Activated CD8-positive, alpha-beta T cell treated with anti-CD3 and anti-CD28 coated beads for 36 hours (primary cell): Measurements from ENCODE around the gene APOL2. TPM values are rescaled to one million over a fixed set of nuclear protein-coding genes. Genes with fewer than 3 reads are reported as not detected.
"Not testable (repeated sequence)": the region's sequence is repeated elsewhere in the genome, so short reads cannot be mapped to it uniquely, and the experiment has no call there.

ENCODE experiments used
- ATAC-seq: fragments of 200-7000 bp; cut with Tn5 transposase; one replicate; pipeline ENCODE4 v1.10.0; 2021; ENCODE audit warnings: mild to moderate bottlenecking, moderate library complexity
- CTCF ChIA-PET: fragments of 350-600 bp; sonication (Branson Sonifier 250); formaldehyde crosslinking; loops from one replicate; lab custom pipeline; 2021; ENCODE audit warnings: antibody characterized with exemption; lab: Charles Lee
- POLR2A ChIA-PET: fragments of 350-600 bp; sonication (Branson Sonifier 250); formaldehyde crosslinking; loops from one replicate; lab custom pipeline; 2021; ENCODE audit warnings: antibody characterized with exemption; lab: Charles Lee
- DNase-seq: peaks from one replicate; pipeline ENCODE4 v3.0.0-alpha.2; 2020
- H3K27ac Mint-ChIP-seq: one replicate; pipeline ENCODE4 v1.8.0; 2021; ENCODE audit warnings: mild to moderate bottlenecking, mixed read lengths
- H3K27me3 Mint-ChIP-seq: one replicate; pipeline ENCODE4 v1.8.0; 2021; ENCODE audit warnings: mixed read lengths
- H3K36me3 Mint-ChIP-seq: one replicate; pipeline ENCODE4 v1.8.0; 2021; ENCODE audit warnings: low read depth, mixed read lengths
- H3K4me1 Mint-ChIP-seq: one replicate; pipeline ENCODE4 v1.8.0; 2021; ENCODE audit warnings: low read depth, mixed read lengths
- H3K4me3 Mint-ChIP-seq: one replicate; pipeline ENCODE4 v1.8.0; 2021; ENCODE audit warnings: mild to moderate bottlenecking, moderate library complexity, mixed read lengths
- H3K9me3 Mint-ChIP-seq: one replicate; pipeline ENCODE4 v1.8.0; 2021; ENCODE audit warnings: mixed read lengths
- intact Hi-C: fragments of 100-400 bp; cut with micrococcal nuclease; formaldehyde crosslinking; loops from one replicate; pipeline ENCODE4 v1.10.0; 2022
- total RNA-seq, 2 experiments: library from RNA; stranded (reverse); gene quantifications; one replicate each; pipeline ENCODE4 v1.2.3, GENCODE V29; 2021
- TF ChIP-seq, protein P1 (sequence below): fragments of 200-600 bp; IDR thresholded peaks from one replicate; pipeline ENCODE4 v1.8.0; 2022; ENCODE audit warnings: antibody characterized with exemption, mild to moderate bottlenecking

Gene APOL2
- total RNA-seq, 2 experiments from 2014 or later: 45.4 to 49.7 TPM

DNA sequence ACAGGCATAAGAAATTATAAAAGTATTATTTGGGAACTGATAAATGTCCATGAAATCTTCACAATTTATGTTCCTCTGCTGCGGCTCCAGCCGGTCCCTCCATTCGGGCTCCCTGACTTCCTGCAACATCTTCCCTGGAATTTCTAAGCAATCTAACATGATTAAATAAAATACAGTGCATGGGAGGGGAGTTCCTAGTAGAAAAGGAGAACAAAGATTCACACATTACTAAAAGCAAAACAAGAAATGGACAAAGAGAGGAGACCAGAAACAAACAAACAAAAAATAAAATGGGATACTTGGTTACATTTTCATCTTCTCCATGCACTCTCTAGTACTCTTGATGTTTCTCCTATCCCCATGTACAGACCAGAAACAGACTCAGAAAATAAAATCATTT is 29.1 kb downstream of the APOL2 start:
- DNase-seq: no peak
- no peak for ATAC-seq
- ChIA-PET POLR2A (interaction anchor here (1.2 kb wide), 1 partner anchor 12 kb away, joined by 3 read pairs; no protein-coding TSS in a partner anchor), CTCF (interaction anchor here (1.7 to 1.8 kb wide), 2 partner anchors 15 to 276 kb away, joined by 3 to 5 read pairs; no protein-coding TSS in a partner anchor)
- peaks cover 4% of the 10 kb centered on the region for H3K9me3 Mint-ChIP-seq
- no peak overlapping the region for H3K4me3 Mint-ChIP-seq
- TF ChIP-seq, protein P1, sequence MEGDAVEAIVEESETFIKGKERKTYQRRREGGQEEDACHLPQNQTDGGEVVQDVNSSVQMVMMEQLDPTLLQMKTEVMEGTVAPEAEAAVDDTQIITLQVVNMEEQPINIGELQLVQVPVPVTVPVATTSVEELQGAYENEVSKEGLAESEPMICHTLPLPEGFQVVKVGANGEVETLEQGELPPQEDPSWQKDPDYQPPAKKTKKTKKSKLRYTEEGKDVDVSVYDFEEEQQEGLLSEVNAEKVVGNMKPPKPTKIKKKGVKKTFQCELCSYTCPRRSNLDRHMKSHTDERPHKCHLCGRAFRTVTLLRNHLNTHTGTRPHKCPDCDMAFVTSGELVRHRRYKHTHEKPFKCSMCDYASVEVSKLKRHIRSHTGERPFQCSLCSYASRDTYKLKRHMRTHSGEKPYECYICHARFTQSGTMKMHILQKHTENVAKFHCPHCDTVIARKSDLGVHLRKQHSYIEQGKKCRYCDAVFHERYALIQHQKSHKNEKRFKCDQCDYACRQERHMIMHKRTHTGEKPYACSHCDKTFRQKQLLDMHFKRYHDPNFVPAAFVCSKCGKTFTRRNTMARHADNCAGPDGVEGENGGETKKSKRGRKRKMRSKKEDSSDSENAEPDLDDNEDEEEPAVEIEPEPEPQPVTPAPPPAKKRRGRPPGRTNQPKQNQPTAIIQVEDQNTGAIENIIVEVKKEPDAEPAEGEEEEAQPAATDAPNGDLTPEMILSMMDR: no peak
- no peaks in the 10 kb centered on the region for H3K36me3 Mint-ChIP-seq
- intact Hi-C loops: no loop called here
- no peak overlapping the region for H3K27ac Mint-ChIP-seq
- H3K27me3 Mint-ChIP-seq: peaks cover 12% of the 10 kb centered on the region
- peaks cover 9% of the 10 kb centered on the region for H3K4me1 Mint-ChIP-seq

DNA sequence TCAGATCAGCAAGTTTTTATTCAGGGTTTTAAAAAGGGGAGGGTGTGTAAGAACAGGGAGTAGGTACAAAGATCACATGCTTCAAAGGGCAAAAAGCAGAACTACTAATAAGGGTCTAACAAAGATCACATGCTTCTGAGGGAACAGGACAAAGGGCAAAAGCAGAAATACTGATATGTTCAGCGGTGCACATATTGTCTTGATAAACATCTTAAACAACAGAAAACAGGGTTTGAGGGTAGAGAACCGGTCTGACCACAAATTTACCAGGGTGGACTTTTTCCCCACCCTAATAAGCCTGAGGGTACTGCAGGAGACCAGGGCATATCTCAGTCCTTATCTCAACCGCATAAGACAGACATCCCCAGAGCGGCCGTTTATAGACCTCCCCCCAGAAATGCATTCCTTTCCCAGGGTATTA is 29.8 kb downstream of the APOL2 start:
- H3K27ac Mint-ChIP-seq, intact Hi-C loops, DNase-seq: not testable (repeated sequence)

DNA sequence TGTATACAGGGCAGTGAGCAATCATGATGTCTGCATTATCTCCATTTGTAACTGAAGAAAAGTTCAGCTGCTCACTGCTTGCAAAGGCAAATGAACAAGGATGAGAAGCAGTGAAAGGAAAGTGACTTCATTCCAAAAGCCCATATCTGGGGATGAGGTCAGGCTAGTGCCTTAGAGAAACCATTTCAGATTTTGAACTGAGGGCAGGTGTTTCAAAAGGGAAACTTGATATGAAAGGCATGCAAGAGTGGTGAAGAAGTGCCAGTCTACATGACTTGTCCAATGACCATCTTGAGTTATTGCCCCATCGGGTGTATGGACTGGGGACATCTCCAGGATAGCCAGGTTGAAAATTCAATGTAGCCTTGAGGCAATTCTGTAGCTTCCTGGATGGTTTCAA is 30.4 kb downstream of the APOL2 start:
- DNase-seq (no peak), ATAC-seq (no peak)
- H3K27me3 Mint-ChIP-seq: peaks cover 9% of the 10 kb centered on the region
- no peak overlapping the region for H3K4me3 Mint-ChIP-seq
- no peak overlapping the region for H3K27ac Mint-ChIP-seq
- H3K4me1 Mint-ChIP-seq: peaks cover 9% of the 10 kb centered on the region
- H3K36me3 Mint-ChIP-seq: no peaks in the 10 kb centered on the region
- intact Hi-C loops: no loop called here
- POLR2A ChIA-PET: interaction anchor here (1.2 kb wide), 1 partner anchor 11 kb away, joined by 3 read pairs; no protein-coding TSS in a partner anchor
- CTCF ChIA-PET: interaction anchor here (0.8 to 1.9 kb wide), 6 partner anchors 8 to 70 kb away, joined by 3 to 8 read pairs (median 4); partner anchors contain the start of gene APOL2
- H3K9me3 Mint-ChIP-seq: peaks cover 4% of the 10 kb centered on the region
- TF ChIP-seq, protein P1: no peak

More for the DNA sequence above, 29.8 kb downstream of the APOL2 start:
- not testable (repeated sequence) for H3K4me1 Mint-ChIP-seq, H3K4me3 Mint-ChIP-seq, H3K27me3 Mint-ChIP-seq, H3K9me3 Mint-ChIP-seq, ATAC-seq, H3K36me3 Mint-ChIP-seq
- ChIA-PET POLR2A (interaction anchor here (1.2 kb wide), 1 partner anchor 12 kb away, joined by 3 read pairs; no protein-coding TSS in a partner anchor), CTCF (interaction anchor here (1.4 kb wide), 1 partner anchor 69 kb away, joined by 3 read pairs; no protein-coding TSS in a partner anchor)

DNA sequence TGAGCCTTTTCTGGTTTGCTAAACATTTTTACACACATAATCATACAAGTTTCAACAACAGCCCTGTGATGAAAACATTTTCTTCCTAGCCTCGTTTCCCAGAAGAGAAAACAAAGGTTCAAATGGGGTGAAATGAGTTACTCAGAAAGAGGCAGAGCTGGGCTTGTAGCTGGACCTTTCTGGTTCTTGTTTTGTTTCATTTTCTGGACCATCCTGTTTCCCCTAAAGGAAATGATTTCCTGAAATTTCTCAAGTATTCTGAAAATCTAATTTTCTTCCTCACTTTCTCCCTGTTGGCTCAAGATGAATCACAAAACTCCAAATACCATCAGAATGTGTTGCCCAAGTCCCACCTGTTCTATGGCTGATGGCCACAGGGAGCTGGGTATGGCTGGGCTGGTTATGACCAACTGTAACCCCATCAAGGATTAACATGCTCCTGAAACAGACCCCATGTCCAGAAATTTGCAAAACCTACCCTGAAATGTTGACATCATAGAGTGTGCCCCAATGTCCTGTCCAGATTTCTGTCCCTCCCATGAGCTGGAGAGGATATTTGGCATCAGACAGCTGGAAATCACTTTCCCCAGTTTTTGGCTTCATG is 31.1 kb downstream of the APOL2 start:
- CTCF ChIA-PET: interaction anchor here (0.8 to 1.9 kb wide), 6 partner anchors 9 to 70 kb away, joined by 3 to 8 read pairs (median 4); partner anchors contain the start of gene APOL2
- H3K4me1 Mint-ChIP-seq: peaks cover 9% of the 10 kb centered on the region
- TF ChIP-seq, protein P1: no peak
- no peaks in the 10 kb centered on the region for H3K36me3 Mint-ChIP-seq
- POLR2A ChIA-PET: no interaction called here
- H3K27ac Mint-ChIP-seq: no peak overlapping the region
- intact Hi-C loops: no loop called here
- peaks cover 9% of the 10 kb centered on the region for H3K27me3 Mint-ChIP-seq
- no peak overlapping the region for H3K4me3 Mint-ChIP-seq
- ATAC-seq (no peak), DNase-seq (no peak)
- peaks cover 4% of the 10 kb centered on the region for H3K9me3 Mint-ChIP-seq

DNA sequence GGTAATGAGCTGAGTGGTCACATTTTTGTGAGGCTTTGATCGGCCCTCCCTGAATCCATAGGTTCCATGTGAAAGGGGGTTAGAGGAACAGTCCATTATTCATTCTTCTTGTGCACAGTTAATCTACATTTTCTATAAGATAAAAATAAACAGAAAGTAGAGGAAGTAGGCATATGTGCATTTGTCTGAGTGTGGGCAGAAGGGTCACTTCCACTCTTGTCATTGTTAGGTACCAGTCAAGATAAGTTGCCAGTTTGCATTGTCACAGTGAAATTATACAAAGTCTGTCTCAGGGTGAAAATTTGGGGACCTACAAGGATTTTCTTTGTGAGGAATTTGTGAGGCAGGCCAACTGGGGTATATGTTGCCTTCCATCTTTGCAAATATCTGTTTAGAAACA is 33.1 kb downstream of the APOL2 start:
- Mint-ChIP-seq H3K9me3 (peaks cover 4% of the 10 kb centered on the region), H3K4me1 (peaks cover 12% of the 10 kb centered on the region), H3K27me3 (peaks cover 6% of the 10 kb centered on the region), H3K27ac (no peak overlapping the region), H3K4me3 (no peak overlapping the region), H3K36me3 (no peaks in the 10 kb centered on the region)
- intact Hi-C loops: no loop called here
- TF ChIP-seq, protein P1: no peak
- ATAC-seq (no peak), DNase-seq (no peak)
- POLR2A ChIA-PET: no interaction called here
- CTCF ChIA-PET: no interaction called here

DNA sequence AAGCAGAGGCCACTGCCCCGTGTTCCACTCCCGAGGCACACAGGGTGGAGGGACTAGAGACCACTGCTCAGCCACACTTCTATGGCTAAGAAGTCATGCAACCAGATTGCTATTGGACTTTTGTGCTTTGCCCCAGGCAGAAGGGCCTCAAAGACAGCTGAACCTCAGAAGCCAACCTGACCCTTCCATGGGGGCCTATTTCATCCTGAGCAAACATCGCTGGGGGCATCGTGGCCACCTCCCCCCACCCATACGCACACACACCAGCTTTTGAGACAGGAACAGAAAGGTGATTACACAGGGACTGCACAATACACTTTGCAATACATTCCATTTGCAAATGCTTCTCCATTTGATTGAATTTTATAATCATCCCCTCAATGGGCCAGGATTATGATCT is 33.8 kb downstream of the APOL2 start:
- H3K9me3 Mint-ChIP-seq, H3K4me3 Mint-ChIP-seq, H3K27me3 Mint-ChIP-seq, intact Hi-C loops, POLR2A ChIA-PET, H3K4me1 Mint-ChIP-seq, DNase-seq, H3K27ac Mint-ChIP-seq, H3K36me3 Mint-ChIP-seq, ATAC-seq: not testable (repeated sequence)
- CTCF ChIA-PET: interaction anchor here (1.7 kb wide), 1 partner anchor 72 kb away, joined by 5 read pairs; no protein-coding TSS in a partner anchor
